HK-2 (cell line): ENCODE data around the gene LRRC32.
"Not testable (repeated sequence)": the region's sequence is repeated elsewhere in the genome, so short reads cannot be mapped to it uniquely, and the experiment has no call there.

Experiments
- DNase-seq: peaks from one replicate; pipeline ENCODE4 v3.0.0-alpha.2; 2018; ENCODE audit not compliant: unreplicated experiment

The LRRC32 gene

GRCh38 chr11:76629116-76629852 is 41.3 kb downstream of the LRRC32 start:
- DNase-seq = no peak

- DNase-seq = no peak
These were observed 42.1 kb downstream of the LRRC32 start for GRCh38 chr11:76628408-76628947.

- DNase-seq = no peak
These were observed 42.9 kb downstream of the LRRC32 start for GRCh38 chr11:76627606-76628005.

GRCh38 chr11:76626921-76627401 is 43.6 kb downstream of the LRRC32 start:
- peak; percentile 52 for DNase-seq

GRCh38 chr11:76626266-76626665 is 44.3 kb downstream of the LRRC32 start:
- DNase-seq = no peak

GRCh38 chr11:76625472-76626186 is 44.9 kb downstream of the LRRC32 start:
- DNase-seq = no peak

- no peak for DNase-seq
These were observed 45.8 kb downstream of the LRRC32 start for GRCh38 chr11:76624500-76625379.

GRCh38 chr11:76623884-76624419 is 46.6 kb downstream of the LRRC32 start:
- no peak for DNase-seq

- DNase-seq = no peak
These were observed 47.2 kb downstream of the LRRC32 start for GRCh38 chr11:76623171-76623883.

GRCh38 chr11:76622493-76623094 is 48.0 kb downstream of the LRRC32 start:
- no peak for DNase-seq

GRCh38 chr11:76621868-76622267 is 48.7 kb downstream of the LRRC32 start:
- no peak for DNase-seq

GRCh38 chr11:76621466-76621865 is 49.1 kb downstream of the LRRC32 start:
- DNase-seq = no peak

- no peak for DNase-seq
These were observed 50.1 kb downstream of the LRRC32 start for GRCh38 chr11:76620489-76620888.

GRCh38 chr11:76619801-76620200 is 50.7 kb downstream of the LRRC32 start:
- DNase-seq = not testable (repeated sequence)

GRCh38 chr11:76617553-76618265 is 52.8 kb downstream of the LRRC32 start:
- DNase-seq = no peak

- DNase-seq = no peak
These were observed 53.6 kb downstream of the LRRC32 start for GRCh38 chr11:76616676-76617552.

- no peak for DNase-seq
These were observed 54.6 kb downstream of the LRRC32 start for GRCh38 chr11:76615950-76616349.

- no peak for DNase-seq
These were observed 55.9 kb downstream of the LRRC32 start for GRCh38 chr11:76614471-76615179.
